Posterior cingulate gyrus (tissue), 11 donors: Measurements from ENCODE around the gene SEMA5B.

Source experiments
- DNase-seq, 10 donors: peaks; one replicate each; pipeline versions ENCODE4 v3.0.0 to v3.0.0-alpha.2; 2020 to 2021; ENCODE audit warnings: mixed read lengths in 3 of 10
- intact Hi-C: fragments of 100-400 bp; cut with DNase I; formaldehyde crosslinking; loops from one replicate; pipeline ENCODE4 v1.15.1; 2023

The SEMA5B gene

DNA sequence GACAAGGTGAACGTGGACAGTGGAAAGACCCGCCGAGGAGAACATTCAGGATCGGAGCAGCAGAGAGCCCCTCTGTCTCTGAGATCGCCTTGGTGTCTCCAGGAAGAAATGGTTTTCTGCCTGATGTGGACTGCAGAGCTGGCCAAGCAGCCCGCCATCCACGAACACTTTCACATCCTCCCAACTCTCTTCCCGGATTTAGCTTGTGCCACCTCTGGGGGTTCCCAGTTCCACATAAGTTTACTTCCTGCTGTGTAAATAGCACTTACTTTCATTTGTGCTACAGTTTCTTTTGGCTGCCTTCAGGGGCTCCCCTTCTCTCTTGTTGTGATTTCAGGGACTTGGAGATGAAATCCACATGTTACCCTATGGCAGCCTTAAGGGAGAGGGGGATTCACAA, 48.4 kb downstream of the SEMA5B start:
- peak in 1 of 10 donors; percentile 35 for DNase-seq
- intact Hi-C loops: no loop called here

DNA sequence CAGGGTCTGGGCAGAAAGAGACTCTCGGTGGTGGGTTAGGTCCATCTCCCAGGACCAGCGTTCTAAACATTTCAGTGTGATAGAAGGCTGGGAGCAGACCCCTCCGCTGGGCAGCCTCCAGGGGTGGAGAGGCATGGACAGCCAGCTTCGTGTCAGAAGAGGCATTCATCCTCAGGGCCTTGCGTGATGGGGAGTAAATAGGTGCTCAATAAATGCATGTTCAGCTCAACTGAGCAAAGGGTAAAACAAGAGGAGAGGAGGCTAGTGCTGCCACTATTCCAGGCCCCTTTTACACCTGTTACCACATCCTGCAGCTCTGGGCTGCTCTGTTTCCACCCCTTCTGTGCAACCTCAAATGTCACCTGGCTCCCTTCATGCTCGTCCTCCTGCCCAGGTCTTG, 49.0 kb downstream of the SEMA5B start:
- DNase-seq: peak in 1 of 10 donors; percentile 28
- intact Hi-C loops: no loop called here

GRCh38 chr3:122977746-122978466, 49.7 kb downstream of the SEMA5B start:
- intact Hi-C loops: no loop called here
- peak in 5 of 10 donors; percentile 49 to 88 (median 77) for DNase-seq

DNA sequence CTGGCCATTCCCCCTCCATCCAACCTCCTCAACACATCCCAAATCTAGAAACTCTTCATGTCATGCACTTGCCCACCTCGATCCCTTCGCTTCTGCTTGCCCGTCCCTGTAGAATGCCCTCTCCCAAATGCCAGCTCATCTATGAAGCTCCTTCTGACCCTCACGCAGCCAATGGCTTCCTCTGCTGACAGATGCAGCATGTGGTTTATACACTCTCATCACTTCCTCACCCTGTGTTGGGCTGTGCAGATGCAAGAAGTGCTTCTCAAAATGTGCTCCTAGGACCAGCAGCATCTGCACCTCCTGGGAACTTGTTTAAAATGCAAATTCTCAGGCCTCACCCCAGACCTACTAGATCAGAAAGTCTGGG, 51.7 kb downstream of the SEMA5B start:
- DNase-seq: peak in 1 of 10 donors; percentile 56
- intact Hi-C loops: no loop called here

DNA sequence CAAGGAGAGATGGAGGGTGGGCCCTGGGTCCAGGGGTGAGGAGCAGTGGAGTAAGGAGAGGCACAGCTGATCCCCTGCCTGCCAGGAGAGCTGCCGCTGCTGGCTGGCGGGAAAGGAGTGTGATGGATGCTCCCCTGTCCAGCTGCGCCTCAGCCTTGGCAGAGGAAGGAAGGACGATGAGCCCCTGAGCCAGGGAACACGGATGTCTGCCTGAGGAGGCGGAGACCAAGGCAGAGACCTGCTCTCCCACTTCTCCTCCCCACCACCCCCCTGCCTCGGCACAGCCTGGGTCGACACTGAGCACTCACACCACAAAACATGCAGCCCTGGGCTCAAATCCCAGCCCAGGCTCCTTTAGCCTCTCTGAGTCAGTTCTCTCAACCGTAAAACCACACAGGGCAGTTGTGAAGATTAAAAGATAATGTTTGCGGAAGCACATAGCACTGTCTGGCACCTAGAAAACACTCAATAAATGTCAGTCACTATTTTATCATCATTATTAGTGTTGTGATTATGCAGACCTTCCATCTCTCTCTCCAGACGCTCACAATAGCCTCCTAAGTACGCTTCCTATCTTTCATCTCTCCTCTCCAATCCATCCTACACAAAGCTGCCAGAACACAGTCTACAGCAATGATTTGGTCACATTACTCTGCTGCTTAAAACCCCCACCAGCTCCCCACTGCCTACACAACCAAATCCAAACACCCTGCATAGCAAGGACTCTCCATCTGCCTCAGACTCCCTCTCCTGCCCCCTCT, 52.2 kb downstream of the SEMA5B start:
- intact Hi-C loops: no loop called here
- peak in 2 of 10 donors; percentile 68 to 89 for DNase-seq

DNA sequence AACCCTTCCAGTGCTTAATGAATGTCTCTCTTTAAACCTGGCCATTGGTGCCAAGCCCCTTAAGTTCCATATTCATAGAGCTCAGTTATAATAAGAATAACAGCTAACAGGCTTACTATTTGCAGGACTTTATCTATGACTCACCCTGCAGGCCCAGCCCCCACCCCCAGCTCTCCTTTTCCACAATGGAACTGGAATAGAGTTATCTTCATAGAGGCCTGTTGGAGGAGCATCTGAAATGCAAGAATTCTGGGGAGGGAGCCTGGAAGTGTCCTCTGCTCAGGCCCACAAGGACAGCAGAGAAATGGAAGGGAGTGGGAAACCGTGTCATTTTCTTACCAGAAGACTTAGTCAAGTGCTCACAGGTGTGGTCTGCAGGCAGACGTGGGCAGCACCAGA, 52.8 kb downstream of the SEMA5B start:
- peak in 2 of 10 donors; percentile 39 to 54 for DNase-seq
- intact Hi-C loops: no loop called here

- intact Hi-C loops: no loop called here
- DNase-seq: peak in 7 of 10 donors; percentile 33 to 89 (median 64)
These were observed 53.5 kb downstream of the SEMA5B start for GRCh38 chr3:122973893-122974615.

DNA sequence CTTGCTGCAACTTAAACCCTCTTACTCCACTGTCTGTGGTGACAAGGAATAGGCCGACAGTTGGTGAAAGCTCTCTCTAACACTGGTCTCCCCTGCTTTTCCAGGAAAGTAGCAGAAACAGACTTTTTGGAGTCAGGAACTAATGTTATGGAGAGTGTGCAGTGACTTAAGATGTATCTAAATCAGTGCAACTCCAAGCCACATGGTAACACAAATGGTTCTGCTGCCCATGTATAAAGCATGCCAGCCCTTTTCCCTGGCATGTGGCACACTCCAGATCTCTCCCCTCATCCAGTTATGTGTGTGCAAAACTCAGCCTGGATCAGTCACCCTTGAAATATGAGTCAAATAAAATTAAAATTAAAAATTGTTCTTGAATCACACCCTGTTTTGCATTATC, 55.4 kb downstream of the SEMA5B start:
- DNase-seq: no peak
- intact Hi-C loops: no loop called here

DNA sequence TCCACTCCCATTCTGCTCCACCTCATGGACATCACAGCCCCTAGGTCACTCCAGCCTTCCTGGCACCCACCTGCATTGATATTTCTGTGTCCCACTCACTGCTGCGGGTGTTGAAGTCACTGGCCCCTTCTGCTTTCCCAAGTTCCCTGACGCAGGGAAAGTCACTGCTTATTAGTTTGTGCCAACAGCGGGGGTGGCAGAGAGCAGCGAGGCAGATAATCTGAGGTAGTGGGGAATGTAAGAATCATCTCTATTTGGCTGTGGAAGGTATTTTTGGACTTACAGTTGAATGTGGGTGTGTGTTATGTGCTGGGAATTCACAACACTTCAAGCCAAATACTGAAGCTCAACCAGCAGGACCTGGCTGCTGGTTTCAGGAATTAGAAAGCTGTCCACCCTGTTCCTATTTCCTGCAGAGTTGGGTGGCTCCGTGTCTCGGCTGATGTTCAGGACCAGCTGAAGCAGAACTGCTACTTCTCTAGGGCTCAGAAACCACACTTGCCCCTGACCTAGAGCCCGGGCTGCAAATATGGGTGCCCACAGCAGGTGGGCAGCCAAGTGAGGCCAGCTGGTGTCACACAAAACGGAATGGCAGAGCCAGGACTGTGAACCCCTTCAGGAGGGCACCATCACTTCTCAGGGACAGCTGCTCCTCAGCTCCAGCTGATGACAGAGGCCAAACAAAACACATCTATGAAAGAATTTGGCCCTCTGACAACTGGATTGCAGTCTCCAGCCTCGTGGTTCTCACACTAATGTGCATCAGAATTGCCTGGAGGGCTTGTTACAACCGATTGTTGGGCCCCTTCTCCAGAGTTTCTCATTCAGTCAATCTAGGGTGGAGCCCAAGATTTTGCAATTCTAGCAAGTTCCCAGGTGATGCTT, 57.7 kb downstream of the SEMA5B start:
- intact Hi-C loops: no loop called here
- peak in 4 of 10 donors; percentile 17 to 90 (median 70) for DNase-seq

DNA sequence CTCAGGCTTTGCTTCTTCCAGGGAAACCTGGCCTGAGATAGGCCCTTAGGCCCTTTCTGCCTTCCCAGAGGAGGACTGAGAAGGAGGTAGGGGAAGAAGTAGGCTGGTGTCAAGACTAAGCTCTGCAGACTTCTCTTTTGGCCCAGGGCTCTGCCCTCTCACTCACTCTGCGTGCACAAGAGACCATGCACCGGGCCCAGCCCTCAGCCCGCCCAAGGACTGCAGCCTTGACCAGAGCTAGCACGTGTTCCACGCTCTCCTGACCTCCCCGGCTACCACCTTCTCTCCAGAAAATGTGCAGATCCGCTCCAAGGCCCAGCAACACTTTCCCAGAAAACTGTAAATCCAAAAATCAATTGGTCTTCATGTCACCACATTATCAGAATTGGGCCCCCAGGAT, 59.8 kb downstream of the SEMA5B start:
- intact Hi-C loops: no loop called here
- DNase-seq: peak in 1 of 10 donors; percentile 33

- DNase-seq: peak in 1 of 10 donors; percentile 3
- intact Hi-C loops: no loop called here
These were observed 60.2 kb downstream of the SEMA5B start for GRCh38 chr3:122967356-122967755.

DNA sequence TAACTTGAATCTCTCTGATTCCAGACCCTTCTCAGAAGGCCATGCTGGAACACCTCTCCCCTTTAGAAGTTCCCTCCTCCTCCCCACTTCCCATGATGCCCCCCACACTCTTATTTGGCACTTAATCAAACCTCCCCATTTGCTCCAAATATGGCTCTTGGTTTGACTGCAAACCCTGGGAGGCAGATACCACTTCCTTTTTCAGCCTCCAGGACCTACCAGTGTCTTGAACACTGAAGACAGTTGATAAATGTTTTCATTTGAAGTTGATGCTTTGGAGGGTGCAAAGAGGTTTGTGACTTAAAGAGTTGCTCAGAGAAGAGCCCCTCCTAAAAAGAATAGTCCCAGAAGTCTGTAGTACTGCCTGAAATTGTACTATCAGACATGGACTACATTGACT, 61.5 kb downstream of the SEMA5B start:
- intact Hi-C loops: no loop called here
- DNase-seq: no peak

- intact Hi-C loops: no loop called here
- no peak for DNase-seq
These were observed 62.8 kb downstream of the SEMA5B start for GRCh38 chr3:122964811-122965210.

DNA sequence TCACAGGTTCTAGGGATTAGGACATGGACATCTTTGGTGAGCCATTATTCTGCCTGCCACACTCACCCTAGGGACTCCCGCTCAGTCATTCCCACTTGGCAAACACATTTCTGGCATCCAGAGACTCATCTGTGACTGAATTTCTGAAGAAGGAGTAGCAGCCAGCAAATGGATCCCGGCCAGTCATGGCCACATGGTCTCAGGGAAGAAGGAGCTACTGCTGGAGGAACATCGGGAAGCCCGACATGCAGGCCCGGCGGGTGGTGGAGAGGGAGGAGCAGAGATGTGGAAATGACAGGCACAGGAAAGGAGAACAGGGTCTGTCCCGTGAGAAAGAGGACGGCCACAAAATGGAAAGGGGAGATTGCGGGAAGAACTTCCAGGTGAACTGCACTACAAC, 65.4 kb downstream of the SEMA5B start:
- intact Hi-C loops: no loop called here

GRCh38 chr3:122961146-122961545, 66.4 kb downstream of the SEMA5B start:
- intact Hi-C loops: no loop called here
- DNase-seq: peak in 1 of 10 donors; percentile 65

More for the DNA sequence above, 65.4 kb downstream of the SEMA5B start:
- DNase-seq: peak in 9 of 10 donors; percentile 21 to 96 (median 77)

DNA sequence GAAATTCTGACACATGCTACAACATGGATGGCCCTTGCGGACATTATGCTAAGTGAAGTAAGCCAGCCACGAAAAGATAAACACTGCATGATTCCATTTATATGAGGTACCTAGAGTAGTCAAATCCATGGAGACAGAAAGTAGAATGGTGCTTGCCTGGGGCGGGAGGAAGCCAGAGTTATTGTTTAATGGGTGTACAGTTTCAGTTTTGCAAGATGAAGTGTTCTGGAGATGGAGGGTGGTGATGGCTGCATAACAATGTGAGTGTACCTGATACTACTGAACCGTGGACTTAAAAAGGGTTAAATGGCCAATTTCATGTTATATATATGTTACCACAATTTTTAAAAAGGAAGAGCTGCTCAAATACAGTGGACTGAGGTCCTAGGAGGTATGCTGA, 66.9 kb downstream of the SEMA5B start:
- intact Hi-C loops: no loop called here
- DNase-seq: no peak

DNA sequence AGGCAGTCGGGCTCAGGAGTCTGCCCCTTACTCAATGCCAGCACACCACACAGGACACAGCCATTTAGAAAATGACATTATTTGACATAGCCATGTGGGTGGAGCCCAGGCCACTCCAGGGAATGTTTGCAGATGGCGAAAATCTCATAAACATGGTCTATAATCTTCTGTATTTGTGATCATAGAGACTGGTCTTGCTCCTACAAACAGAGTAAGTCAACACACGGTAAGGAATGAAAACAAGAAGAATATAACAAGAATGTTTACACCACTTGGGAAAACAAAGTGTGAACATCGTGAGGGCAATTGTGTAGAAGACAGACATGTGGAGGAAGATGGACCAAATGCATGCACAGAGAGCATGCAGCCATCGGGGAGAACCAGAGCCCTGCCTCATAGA, 68.2 kb downstream of the SEMA5B start:
- intact Hi-C loops: no loop called here
- DNase-seq: no peak

DNA sequence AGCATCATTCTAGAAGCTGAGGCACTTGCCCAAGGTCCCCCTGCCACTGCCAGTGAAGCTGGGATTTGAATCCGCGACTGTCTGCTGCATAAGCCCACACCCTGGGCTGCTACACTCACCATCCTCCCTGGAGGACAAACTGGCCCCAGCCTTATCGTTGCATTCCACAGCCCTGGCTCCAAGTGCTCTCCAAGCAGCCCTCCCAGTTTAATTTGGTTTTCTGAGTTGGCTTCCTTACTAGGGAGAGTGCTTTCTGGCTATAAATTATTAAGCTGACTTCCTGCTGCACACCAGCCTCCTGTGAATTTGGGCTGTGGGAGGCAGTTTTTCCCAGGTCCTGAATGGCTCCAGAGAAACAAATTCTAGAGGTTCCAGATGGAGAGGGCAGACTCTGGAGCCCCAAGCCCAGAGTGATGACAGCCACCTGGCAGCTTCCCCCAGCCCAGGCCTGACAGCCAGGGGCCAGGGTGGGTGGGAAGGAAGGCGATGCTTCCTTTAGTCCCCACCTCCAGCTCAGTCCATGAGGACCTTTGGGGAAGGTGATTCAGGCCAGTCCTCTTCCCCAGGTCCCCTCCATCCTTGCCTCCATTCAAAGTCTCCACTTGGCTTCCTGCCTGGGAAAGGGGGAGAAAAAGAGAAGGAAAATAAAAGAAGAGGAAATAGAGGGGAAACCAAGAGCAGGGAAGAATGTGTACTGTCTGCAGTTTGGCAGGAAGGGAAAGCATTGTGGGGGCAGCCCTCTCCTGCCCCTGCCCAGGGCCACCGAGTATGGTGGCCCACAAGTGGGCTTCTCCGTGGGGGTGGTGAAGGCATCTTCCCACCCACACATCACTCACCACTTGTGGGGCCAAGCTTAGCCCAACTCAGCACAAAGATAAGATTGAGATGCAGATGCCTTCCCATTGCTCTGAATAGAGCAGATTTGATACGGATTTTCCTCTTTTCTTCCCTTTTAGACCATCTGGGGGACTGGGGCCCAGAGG, 69.6 kb downstream of the SEMA5B start:
- intact Hi-C loops: no loop called here
- DNase-seq: peak in 1 of 10 donors; percentile 43
